ENCODE results near the gene FAM78A.

Gene FAM78A

DNA sequence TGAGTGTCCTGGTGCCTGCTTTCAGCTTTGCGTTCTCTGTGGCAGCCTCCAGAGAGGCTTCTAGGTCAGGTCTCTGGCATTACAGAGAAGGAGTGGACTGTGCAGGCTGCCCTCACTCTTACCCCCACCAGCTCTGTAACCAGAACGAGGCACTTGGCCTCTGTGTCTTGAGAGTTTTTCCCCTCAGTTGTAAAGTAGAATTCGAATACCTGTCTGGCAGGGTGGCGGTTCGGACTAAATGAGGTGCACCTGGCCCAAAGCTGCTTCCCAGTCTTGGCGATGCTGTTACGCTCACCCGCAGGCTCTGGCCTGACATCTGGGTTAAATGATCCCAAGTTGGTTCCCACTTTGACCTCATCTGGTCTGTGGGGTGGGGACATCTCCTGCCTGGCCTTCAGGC is 40.1 kb downstream of the FAM78A start:
- DNase-seq, result no peak

DNA sequence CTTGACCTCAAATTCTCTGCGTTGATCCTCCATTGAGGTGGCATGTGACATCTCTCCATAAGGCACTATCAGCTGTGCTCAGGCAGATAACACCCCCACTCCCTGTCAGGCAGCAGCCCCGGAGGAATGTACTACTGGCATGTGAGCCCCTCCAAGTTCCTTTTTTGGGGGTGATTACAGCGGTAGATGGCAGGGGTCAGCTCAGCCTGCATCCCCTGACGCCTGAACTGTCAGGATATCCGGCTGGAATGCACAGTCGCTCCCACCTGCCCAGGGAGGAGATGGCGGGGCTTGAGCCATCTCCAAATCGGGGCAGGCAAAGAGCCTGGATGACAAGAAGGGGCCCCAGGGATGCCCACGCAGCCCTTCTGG is 40.8 kb downstream of the FAM78A start:
- DNase-seq, result no peak

DNA sequence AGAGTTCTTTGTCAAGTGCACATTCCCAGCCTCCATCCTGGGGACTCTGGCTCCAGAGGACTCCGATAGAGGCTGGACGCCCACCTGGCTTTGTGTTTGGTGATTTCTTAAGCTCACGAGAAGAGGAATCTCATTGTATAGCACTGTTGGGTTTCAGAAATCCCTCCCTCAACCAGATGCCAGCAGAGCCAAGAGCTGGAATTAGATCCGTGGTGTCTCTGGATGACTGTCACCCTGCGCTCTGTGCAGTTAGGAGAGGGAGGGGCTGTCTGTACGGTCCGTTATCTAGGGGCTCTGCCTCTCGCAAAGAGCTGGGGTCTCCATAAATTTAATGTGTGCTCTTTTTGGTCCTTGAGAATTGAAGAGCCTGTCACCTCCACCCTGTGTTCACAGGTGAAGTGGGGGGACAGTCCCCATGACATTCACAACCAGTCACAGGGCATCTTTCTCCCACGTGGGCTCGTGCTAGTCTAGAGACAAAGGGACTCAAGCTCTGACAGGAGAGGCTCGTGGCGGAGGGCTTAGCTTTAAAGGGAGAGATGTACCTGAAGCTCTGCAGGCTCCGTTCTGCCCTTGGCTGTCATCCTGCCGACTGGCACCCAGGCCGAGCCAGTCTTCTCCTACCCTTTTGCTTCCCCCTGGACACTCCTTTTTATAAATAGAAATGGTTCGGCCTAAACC is 41.4 kb downstream of the FAM78A start:
- DNase-seq, result no peak

DNA sequence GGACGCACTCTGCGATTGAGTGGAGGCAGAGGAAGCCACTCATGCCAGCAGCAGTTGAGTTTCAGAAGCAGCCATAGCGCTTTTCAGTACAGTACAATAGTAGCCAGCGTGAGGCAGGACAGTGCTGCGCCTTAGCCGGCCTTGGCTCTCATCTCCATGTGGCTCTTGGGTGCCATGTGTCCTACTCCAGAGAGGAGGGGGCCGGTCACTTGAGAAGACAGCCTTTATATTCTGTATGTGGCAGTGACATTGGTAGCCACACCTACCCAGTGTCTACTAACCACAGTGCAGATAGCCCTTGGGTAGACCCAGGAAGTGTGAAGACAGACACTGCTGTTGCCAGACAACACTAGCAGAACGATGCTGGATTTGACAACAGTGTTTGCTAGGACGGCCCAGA is 42.3 kb downstream of the FAM78A start:
- peak; percentile 61 for DNase-seq

DNA sequence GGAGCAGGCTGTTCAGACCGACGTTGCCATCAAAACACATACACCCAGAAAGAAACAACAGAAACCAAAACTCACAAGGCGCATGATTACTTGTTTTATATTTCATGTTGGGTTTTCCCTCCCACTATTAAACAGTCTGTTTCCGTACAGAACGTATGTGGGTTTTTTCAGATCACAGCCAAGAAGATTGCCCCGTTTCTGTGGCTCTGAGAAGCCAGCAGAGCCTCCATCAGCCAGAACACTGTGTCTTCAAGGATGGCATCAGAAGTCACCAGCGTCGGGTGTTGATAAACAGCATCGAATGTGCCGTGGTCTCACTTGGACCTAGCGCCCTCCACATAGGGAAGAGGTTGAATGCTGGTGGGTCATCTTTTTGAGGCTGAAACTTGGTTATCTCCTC is 42.8 kb downstream of the FAM78A start:
- DNase-seq, result peak; percentile 60

DNA sequence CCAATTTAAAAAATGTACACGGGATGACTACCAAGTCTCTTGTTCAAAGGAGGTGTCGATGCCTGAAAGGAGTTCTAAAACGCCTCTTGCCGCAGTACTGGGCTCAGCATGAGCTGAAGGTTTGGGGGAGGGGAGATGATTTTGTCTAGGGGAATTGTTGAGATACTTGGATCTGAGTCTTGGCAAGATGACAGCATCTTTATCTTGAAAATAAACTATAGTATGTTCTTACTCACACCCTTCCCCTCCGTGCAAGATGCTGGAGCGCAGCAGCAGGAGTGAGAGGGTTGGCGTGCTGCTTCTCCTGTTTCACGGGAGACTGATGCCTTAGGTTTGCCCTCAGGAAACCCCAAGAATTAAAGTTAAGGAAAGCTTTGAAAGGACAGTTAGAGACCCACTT is 47.3 kb downstream of the FAM78A start:
- no peak for DNase-seq

DNA sequence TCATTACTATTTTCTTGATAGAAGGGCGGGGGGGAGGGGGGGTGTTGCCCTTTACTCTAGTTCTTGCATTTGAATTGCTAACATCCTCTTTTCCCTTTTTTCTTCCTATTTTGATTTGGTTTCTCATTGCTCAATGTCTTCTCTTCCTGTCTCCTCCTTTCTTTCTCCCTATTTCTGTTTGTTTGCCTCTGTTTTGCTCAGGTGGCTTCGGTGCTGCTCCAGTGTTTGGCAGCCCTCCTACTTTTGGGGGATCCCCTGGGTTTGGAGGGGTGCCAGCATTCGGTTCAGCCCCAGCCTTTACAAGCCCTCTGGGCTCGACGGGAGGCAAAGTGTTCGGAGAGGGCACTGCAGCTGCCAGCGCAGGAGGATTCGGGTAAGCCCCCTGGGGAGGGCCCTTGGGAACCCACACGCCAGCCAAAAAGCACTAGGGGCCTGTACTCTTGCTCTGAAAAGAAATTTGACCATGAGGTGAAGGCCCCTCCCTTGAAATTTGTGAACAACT is 48.3 kb downstream of the FAM78A start:
- no peak for DNase-seq

DNA sequence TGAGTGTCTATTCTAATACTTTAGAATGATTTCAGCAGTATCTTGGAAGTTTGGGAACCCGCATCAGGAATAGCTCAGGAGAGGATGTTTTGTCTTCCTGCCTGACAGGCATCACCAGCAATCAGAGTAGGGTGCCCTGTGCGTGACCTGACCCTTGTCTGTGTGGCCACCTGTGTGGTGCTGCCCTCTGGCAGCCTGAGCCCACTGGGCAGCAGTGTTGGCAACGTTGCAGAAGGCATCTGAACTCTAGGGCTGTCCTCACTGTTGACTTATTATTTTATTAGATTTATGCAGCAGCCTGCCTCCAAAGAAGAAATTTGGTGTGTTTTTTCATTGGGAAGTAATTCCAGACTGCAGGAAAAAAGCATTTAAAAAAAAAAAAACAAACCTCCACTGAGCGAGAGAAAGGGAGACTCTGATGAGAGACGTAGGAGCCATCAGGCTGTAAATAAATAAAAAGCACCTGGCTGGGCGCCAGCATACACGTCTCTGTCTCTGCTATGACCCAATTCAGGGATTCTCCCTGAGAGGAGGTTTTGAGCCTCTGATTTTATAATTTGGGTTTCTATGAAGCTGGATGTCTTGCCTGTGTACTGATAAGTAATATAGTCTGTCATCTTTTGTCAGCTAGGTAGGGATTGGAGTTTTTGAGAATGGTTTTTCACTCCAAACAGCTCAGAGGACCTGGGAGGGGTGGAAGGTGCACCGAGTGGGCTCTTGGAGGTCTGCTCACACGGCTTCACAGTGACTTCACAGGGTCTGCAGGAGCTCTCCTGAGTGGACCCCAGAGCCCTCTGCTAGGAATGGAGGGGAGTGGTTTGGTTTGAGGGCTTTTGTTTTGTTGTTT is 49.0 kb downstream of the FAM78A start:
- no peak for DNase-seq

DNA sequence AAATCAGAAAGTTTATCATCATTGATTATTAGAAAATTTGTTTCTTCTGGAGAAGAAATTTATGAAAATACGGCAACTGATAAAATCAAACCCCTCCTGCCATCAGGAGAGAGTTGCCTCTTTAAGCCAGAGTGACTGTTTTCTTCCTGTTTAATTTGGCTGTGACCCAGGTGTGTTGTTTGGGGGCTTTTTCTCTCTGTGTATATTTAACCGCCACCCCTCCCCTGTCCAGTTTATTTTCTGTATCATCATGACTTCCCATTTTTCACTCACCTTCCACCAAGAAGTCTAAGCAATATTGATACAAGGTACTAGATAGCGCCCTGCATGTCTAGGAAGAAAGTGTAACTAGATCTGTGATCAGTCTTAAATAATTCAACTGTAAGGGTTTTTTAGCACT is 50.1 kb downstream of the FAM78A start:
- DNase-seq, result no peak

- no peak for DNase-seq
Measured at GRCh38 chr9:131222460-131222859, 53.9 kb downstream of the FAM78A start.

- no peak for DNase-seq
Measured at GRCh38 chr9:131220485-131220884, 55.8 kb downstream of the FAM78A start.

GRCh38 chr9:131218370-131218769 is 57.9 kb downstream of the FAM78A start:
- no peak for DNase-seq

GRCh38 chr9:131217331-131218031 is 58.8 kb downstream of the FAM78A start:
- no peak for DNase-seq

GRCh38 chr9:131216806-131217205 is 59.5 kb downstream of the FAM78A start:
- DNase-seq, result no peak

DNA sequence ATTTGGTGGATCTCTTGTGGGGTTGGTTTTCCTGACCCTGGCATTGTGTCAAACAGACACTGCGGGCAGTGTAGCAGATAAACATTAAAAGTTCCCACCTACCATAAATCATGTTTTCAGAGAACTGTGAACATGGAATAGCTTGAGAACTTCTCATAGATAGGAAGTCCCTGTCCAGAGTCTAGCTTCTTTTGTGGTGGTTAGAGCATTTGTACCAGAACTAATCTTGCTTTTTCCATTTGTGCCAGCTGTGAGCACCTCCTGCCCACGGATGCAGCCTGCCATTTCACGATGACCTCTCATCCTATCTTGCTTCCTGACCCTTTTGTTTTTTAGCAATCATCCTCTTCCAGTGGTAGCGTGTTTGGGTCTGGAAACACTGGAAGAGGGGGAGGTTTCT is 61.4 kb downstream of the FAM78A start:
- DNase-seq, result no peak

DNA sequence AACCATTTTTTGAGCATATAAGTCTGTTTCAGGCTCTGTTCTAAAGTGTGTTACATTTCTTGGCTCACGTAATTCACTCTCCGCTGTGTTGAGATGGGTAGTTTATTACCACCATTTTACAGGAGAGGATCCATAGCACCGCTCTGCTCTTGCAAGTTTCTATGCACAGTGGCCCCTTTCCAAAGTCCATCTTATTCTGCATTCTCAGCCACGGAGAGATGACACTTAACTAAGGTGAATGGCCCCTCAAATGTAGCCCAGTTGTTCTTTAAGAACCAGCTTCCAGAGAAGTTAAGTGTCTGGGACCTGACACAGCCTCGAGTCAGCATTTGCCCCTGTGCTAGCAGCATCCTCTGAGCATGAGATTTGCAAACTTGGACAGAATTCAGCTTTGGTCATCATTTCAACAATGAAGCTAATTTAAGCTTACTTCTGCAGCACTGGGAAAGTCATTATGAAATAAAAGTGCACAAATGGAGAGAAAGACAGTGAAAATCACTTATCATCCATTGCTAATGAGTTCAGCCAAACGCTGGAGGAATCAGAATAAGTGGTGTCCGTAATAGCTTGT is 61.9 kb downstream of the FAM78A start:
- no peak for DNase-seq

GRCh38 chr9:131211920-131212319 is 64.4 kb downstream of the FAM78A start:
- peak; percentile 4 for DNase-seq

Measured in CD4-positive, alpha-beta T cell treated with Interleukin-21 for 1 hour (primary cell).